SK-N-MC (cell line): ENCODE data around the gene DGKQ.

Experiments used
- EZH2 ChIP-seq: fragments of 200-600 bp; sonication (generic); IDR thresholded peaks from one replicate; pipeline ENCODE4 v1.6.1; 2017; ENCODE audit warnings: antibody characterized with exemption
- POLR2AphosphoS5 ChIP-seq: IDR thresholded peaks from 2 replicates; pipeline ENCODE4 v1.6.1; 2012; ENCODE audit warnings: mild to moderate bottlenecking, low read depth, low read length, borderline replicate concordance

GRCh38 chr4:970046-970745 is 3.2 kb downstream of the DGKQ start:
- TF ChIP-seq POLR2AphosphoS5 (no peak), EZH2 (no peak)
